ENCODE measurements around the gene KLK12.

DNA sequence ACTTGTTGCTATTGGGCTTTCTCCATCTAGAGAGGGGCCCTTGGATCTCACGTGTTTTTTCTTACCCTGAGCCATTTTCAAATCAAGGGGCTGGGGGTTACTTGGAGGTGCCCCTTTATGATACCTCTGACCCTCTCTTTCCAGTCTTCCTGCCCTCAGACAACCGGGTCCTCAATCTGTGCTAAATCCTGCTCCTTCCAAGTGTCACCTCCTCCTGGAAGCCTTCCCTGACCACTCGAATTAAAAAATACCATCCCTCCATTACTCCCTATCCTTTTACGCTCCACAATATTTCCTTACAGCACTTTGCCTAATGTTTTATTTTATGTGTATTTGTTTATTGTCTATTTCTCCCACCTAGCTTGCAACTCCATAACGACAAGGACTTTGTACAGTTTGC, 36.7 kb downstream of the KLK12 start:
- TF ChIP-seq CTCF (IDR thresholded peaks at IDR 0.05) (no peak), ZFX (IDR thresholded peaks at IDR 0.05; ENCODE audit: borderline replicate concordance) (no peak)

Data from 22Rv1 (cell line).